Activated T-cell treated with anti-CD3 and anti-CD28 coated beads, Interleukin-2, amount 50 U/mL, for 48 hours (primary cell): Measurements from ENCODE around the gene CELF1.
A peak's percentile ranks its signal among the peaks of the same experiment; 100 is the strongest.

Experiments used
- DNase-seq, 2 experiments: peaks; one replicate each; pipeline ENCODE4 v3.0.0-alpha.2; 2020

The CELF1 gene

GRCh38 chr11:47478651-47479329 is 74.1 kb downstream of the CELF1 start:
- no peak for DNase-seq

GRCh38 chr11:47477753-47478152 is 75.2 kb downstream of the CELF1 start:
- no peak for DNase-seq

GRCh38 chr11:47477323-47477722 is 75.6 kb downstream of the CELF1 start:
- no peak for DNase-seq

GRCh38 chr11:47470671-47471070 is 82.3 kb downstream of the CELF1 start:
- no peak for DNase-seq

GRCh38 chr11:47469361-47470179 is 83.4 kb downstream of the CELF1 start:
- no peak for DNase-seq

GRCh38 chr11:47468598-47469214 is 84.2 kb downstream of the CELF1 start:
- DNase-seq: no peak

- no peak for DNase-seq
Measured at GRCh38 chr11:47467357-47467756, 85.6 kb downstream of the CELF1 start.

GRCh38 chr11:47466701-47467250 is 86.2 kb downstream of the CELF1 start:
- no peak for DNase-seq

GRCh38 chr11:47466201-47466600 is 86.7 kb downstream of the CELF1 start:
- no peak for DNase-seq

- DNase-seq: no peak
Measured at GRCh38 chr11:47464483-47464882, 88.4 kb downstream of the CELF1 start.

GRCh38 chr11:47461876-47462275 is 91.1 kb downstream of the CELF1 start:
- DNase-seq: no peak

GRCh38 chr11:47460571-47461235 is 92.2 kb downstream of the CELF1 start:
- no peak for DNase-seq

- peak; percentile 52 to 67 for DNase-seq
Measured at GRCh38 chr11:47454258-47454671, 98.7 kb downstream of the CELF1 start.

- DNase-seq: no peak
Measured at GRCh38 chr11:47453365-47453764, 99.6 kb downstream of the CELF1 start.

GRCh38 chr11:47451990-47452389 is 100.9 kb downstream of the CELF1 start:
- no peak for DNase-seq

- no peak for DNase-seq
Measured at GRCh38 chr11:47451436-47451835, 101.5 kb downstream of the CELF1 start.

- DNase-seq: no peak
Measured at GRCh38 chr11:47449541-47449940, 103.4 kb downstream of the CELF1 start.

- no peak for DNase-seq
Measured at GRCh38 chr11:47448566-47449427, 104.1 kb downstream of the CELF1 start, which contains the start of gene RAPSN. Gene RAPSN, minus strand, starts transcription at chr11:47449136. Its CDS starts 172 bp downstream, at chr11:47448964.

- no peak for DNase-seq
Measured at GRCh38 chr11:47447906-47448305, 105.0 kb downstream of the CELF1 start.

- DNase-seq: no peak
Measured at GRCh38 chr11:47446833-47447232, 106.1 kb downstream of the CELF1 start.

GRCh38 chr11:47445840-47446239 is 107.1 kb downstream of the CELF1 start:
- DNase-seq: no peak

- DNase-seq: no peak
Measured at GRCh38 chr11:47443817-47444216, 109.1 kb downstream of the CELF1 start.
